Astrocyte (in vitro differentiated cells and primary cell): ENCODE results near the gene LAMP1. TPM values are rescaled to one million over a fixed set of nuclear protein-coding genes. Genes with fewer than 3 reads are reported as not detected.

Source experiments
- DNase-seq: peaks from one replicate; pipeline ENCODE4 v3.0.0-alpha.2; 2010; ENCODE audit warnings: low read depth
- FAIRE-seq: peaks from 2 replicates; lab custom pipeline; 2011; peaks lifted over from hg19 to GRCh38; lab: Jason Lieb, UNC
- H2AFZ ChIP-seq: 2 replicates; pipeline ENCODE4 v1.6.0; 2012; ENCODE audit warnings: low read depth, low read length, inconsistent platforms
- H3K27ac ChIP-seq: 2 replicates; pipeline ENCODE4 v1.5.1; 2011; ENCODE audit warnings: low read depth, low read length, inconsistent platforms
- H3K27me3 ChIP-seq: 2 replicates; pipeline ENCODE4 v1.6.0; 2011; ENCODE audit warnings: low read length, inconsistent platforms; ENCODE audit not compliant: insufficient read depth
- H3K36me3 ChIP-seq: 2 replicates; pipeline ENCODE4 v1.5.1; 2011; ENCODE audit warnings: low read length, inconsistent platforms; ENCODE audit not compliant: insufficient read depth
- H3K4me1 ChIP-seq: 2 replicates; pipeline ENCODE4 v1.5.1; 2011; ENCODE audit warnings: low read length, inconsistent platforms; ENCODE audit not compliant: insufficient read depth
- H3K4me2 ChIP-seq: 2 replicates; pipeline ENCODE4 v1.6.0; 2012; ENCODE audit warnings: low read length, inconsistent platforms
- H3K4me3 ChIP-seq: 2 replicates; pipeline ENCODE4 v1.5.1; 2011; ENCODE audit warnings: low read depth, mild to moderate bottlenecking, low read length, inconsistent platforms; ENCODE audit not compliant: insufficient read depth
- H3K79me2 ChIP-seq: 2 replicates; pipeline ENCODE4 v1.6.0; 2012; ENCODE audit warnings: mild to moderate bottlenecking, low read length, inconsistent platforms; ENCODE audit not compliant: insufficient read depth
- H3K9ac ChIP-seq: 2 replicates; pipeline ENCODE4 v1.6.0; 2012; ENCODE audit warnings: mild to moderate bottlenecking, low read length, inconsistent platforms
- H3K9me3 ChIP-seq: 2 replicates; pipeline ENCODE4 v1.5.1; 2012; ENCODE audit warnings: low read depth, mild to moderate bottlenecking, low read length, inconsistent platforms; ENCODE audit not compliant: insufficient read depth
- H4K20me1 ChIP-seq: 2 replicates; pipeline ENCODE4 v1.6.0; 2012; ENCODE audit warnings: low read length, inconsistent platforms; ENCODE audit not compliant: insufficient read depth
- H3K27ac Mint-ChIP-seq: one replicate; pipeline ENCODE4 v1.8.0; 2021; ENCODE audit warnings: mild to moderate bottlenecking, mixed read lengths; ENCODE audit not compliant: unreplicated experiment
- H3K27me3 Mint-ChIP-seq: one replicate; pipeline ENCODE4 v1.8.0; 2021; ENCODE audit warnings: low read depth, mixed read lengths; ENCODE audit not compliant: unreplicated experiment
- H3K36me3 Mint-ChIP-seq: one replicate; pipeline ENCODE4 v1.8.0; 2021; ENCODE audit warnings: low read depth, mixed read lengths; ENCODE audit not compliant: unreplicated experiment
- H3K4me1 Mint-ChIP-seq: one replicate; pipeline ENCODE4 v1.8.0; 2021; ENCODE audit warnings: low read depth, mixed read lengths; ENCODE audit not compliant: unreplicated experiment
- H3K4me3 Mint-ChIP-seq: one replicate; pipeline ENCODE4 v1.8.0; 2021; ENCODE audit warnings: mild to moderate bottlenecking, moderate library complexity, mixed read lengths; ENCODE audit not compliant: unreplicated experiment
- H3K9me3 Mint-ChIP-seq: one replicate; pipeline ENCODE4 v1.8.0; 2021; ENCODE audit warnings: mild to moderate bottlenecking, mixed read lengths; ENCODE audit not compliant: unreplicated experiment
- CTCF ChIP-seq: IDR thresholded peaks from 2 replicates; pipeline ENCODE4 v1.5.1; 2011; ENCODE audit warnings: low read depth, mild to moderate bottlenecking, inconsistent platforms, low read length, moderate library complexity; ENCODE audit not compliant: insufficient read depth
- EZH2 ChIP-seq: IDR thresholded peaks from 2 replicates; pipeline ENCODE4 v1.6.1; 2012; ENCODE audit warnings: mild to moderate bottlenecking, low read length, inconsistent platforms; ENCODE audit not compliant: insufficient read depth
- total RNA-seq: library from RNA; stranded (reverse); gene quantifications from 2 replicates; pipeline ENCODE4 v1.2.1, GENCODE V29; 2021

The LAMP1 gene
- total RNA-seq, 1 donor from 2014 or later: 313 TPM

GRCh38 chr13:113360446-113360845 is 63.4 kb downstream of the LAMP1 start:
- FAIRE-seq (no peak), DNase-seq (no peak)
- no peaks in the 10 kb centered on the region for H3K9me3 ChIP-seq
- no peaks in the 10 kb centered on the region for H3K79me2 ChIP-seq
- H3K9ac ChIP-seq: no peak overlapping the region
- Mint-ChIP-seq H3K27ac (no peak overlapping the region), H3K36me3 (no peaks in the 10 kb centered on the region), H3K27me3 (peaks cover 31% of the 10 kb centered on the region), H3K4me1 (peaks cover 6% of the 10 kb centered on the region), H3K9me3 (no peaks in the 10 kb centered on the region), H3K4me3 (no peak overlapping the region)
- no peak overlapping the region for H3K4me3 ChIP-seq
- no peaks in the 10 kb centered on the region for H3K36me3 ChIP-seq
- H2AFZ ChIP-seq: no peak overlapping the region
- H4K20me1 ChIP-seq: no peaks in the 10 kb centered on the region
- H3K4me1 ChIP-seq: no peaks in the 10 kb centered on the region
- TF ChIP-seq EZH2 (no peak), CTCF (no peak)
- peaks cover 32% of the 10 kb centered on the region for H3K27me3 ChIP-seq
- H3K27ac ChIP-seq: no peak overlapping the region
- no peak overlapping the region for H3K4me2 ChIP-seq

GRCh38 chr13:113361406-113361805 is 64.4 kb downstream of the LAMP1 start:
- H3K9me3 ChIP-seq: no peaks in the 10 kb centered on the region
- TF ChIP-seq EZH2: no peak
- no peak overlapping the region for H3K4me2 ChIP-seq
- Mint-ChIP-seq H3K4me1 (peaks cover 5% of the 10 kb centered on the region), H3K36me3 (no peaks in the 10 kb centered on the region), H3K9me3 (no peaks in the 10 kb centered on the region), H3K27me3 (peaks cover 39% of the 10 kb centered on the region), H3K27ac (no peak overlapping the region), H3K4me3 (no peak overlapping the region)
- no peaks in the 10 kb centered on the region for H4K20me1 ChIP-seq
- H3K27ac ChIP-seq: no peak overlapping the region
- H3K9ac ChIP-seq: no peak overlapping the region
- no peaks in the 10 kb centered on the region for H3K79me2 ChIP-seq
- DNase-seq (no peak), FAIRE-seq (no peak)
- no peak overlapping the region for H3K4me3 ChIP-seq
- no peaks in the 10 kb centered on the region for H3K4me1 ChIP-seq
- H3K36me3 ChIP-seq: no peaks in the 10 kb centered on the region
- H2AFZ ChIP-seq: no peak overlapping the region
- peaks cover 32% of the 10 kb centered on the region for H3K27me3 ChIP-seq

- Histone ChIP-seq H4K20me1 (no peaks in the 10 kb centered on the region), H3K27me3 (peaks cover 32% of the 10 kb centered on the region), H3K36me3 (no peaks in the 10 kb centered on the region), H3K4me2 (no peak overlapping the region), H2AFZ (peak overlapping the region; percentile 18), H3K4me3 (no peak overlapping the region), H3K9me3 (no peaks in the 10 kb centered on the region), H3K9ac (no peak overlapping the region), H3K27ac (no peak overlapping the region), H3K79me2 (no peaks in the 10 kb centered on the region), H3K4me1 (no peaks in the 10 kb centered on the region)
- no peak overlapping the region for H3K4me3 Mint-ChIP-seq
- no peaks in the 10 kb centered on the region for H3K36me3 Mint-ChIP-seq
- DNase-seq (no peak), FAIRE-seq (no peak)
- H3K9me3 Mint-ChIP-seq: no peaks in the 10 kb centered on the region
- TF ChIP-seq CTCF (no peak), EZH2 (no peak)
- H3K4me1 Mint-ChIP-seq: no peaks in the 10 kb centered on the region
- H3K27me3 Mint-ChIP-seq: peaks cover 55% of the 10 kb centered on the region
- no peak overlapping the region for H3K27ac Mint-ChIP-seq
Observed at GRCh38 chr13:113364311-113364889, 67.4 kb downstream of the LAMP1 start.
